Kidney epithelial cell (primary cell): ENCODE data around the gene GFRA1. TPM values are rescaled to one million over a fixed set of nuclear protein-coding genes. Genes with fewer than 3 reads are reported as not detected.

ENCODE experiments used
- DNase-seq: peaks from one replicate; pipeline ENCODE4 v3.0.0-alpha.2; 2010; ENCODE audit warnings: low read depth
- H3K27me3 ChIP-seq: 2 replicates; pipeline ENCODE4 v1.6.0; 2011; ENCODE audit warnings: low read length; ENCODE audit not compliant: control insufficient read depth, insufficient read depth
- H3K36me3 ChIP-seq: 2 replicates; pipeline ENCODE4 v1.5.1; 2011; ENCODE audit warnings: low read length; ENCODE audit not compliant: control insufficient read depth, insufficient read depth
- H3K4me3 ChIP-seq: 2 replicates; pipeline ENCODE4 v1.5.1; 2011; ENCODE audit warnings: low read depth, mild to moderate bottlenecking, control low read depth, low read length
- CTCF ChIP-seq: IDR thresholded peaks from 2 replicates; pipeline ENCODE4 v1.5.1; 2011; ENCODE audit warnings: mild to moderate bottlenecking, moderate library complexity, low read length, control low read depth, inconsistent platforms; ENCODE audit not compliant: insufficient read depth, poor library complexity, severe bottlenecking
- total RNA-seq: library from RNA; depleted of rRNA; stranded (reverse); fragments of >200 nt; gene quantifications from 2 replicates; pipeline ENCODE4 v1.2.3, GENCODE V29; 2015

The GFRA1 gene
- total RNA-seq, 1 donor from 2014 or later = 1.6 TPM

GRCh38 chr10:116067825-116068224, 205.2 kb downstream of the GFRA1 start:
- H3K4me3 ChIP-seq = no peak overlapping the region
- no peaks in the 10 kb centered on the region for H3K27me3 ChIP-seq
- no peak for DNase-seq
- H3K36me3 ChIP-seq = no peaks in the 10 kb centered on the region
- TF ChIP-seq CTCF = no peak

GRCh38 chr10:116063107-116063506, 209.9 kb downstream of the GFRA1 start:
- no peak for DNase-seq
- Histone ChIP-seq H3K27me3 (no peaks in the 10 kb centered on the region), H3K4me3 (no peak overlapping the region), H3K36me3 (peaks cover 1% of the 10 kb centered on the region)
- no peak for TF ChIP-seq CTCF

- H3K36me3 ChIP-seq = peaks cover 1% of the 10 kb centered on the region
- TF ChIP-seq CTCF = no peak
- no peak overlapping the region for H3K4me3 ChIP-seq
- DNase-seq = no peak
- H3K27me3 ChIP-seq = no peaks in the 10 kb centered on the region
Measured at GRCh38 chr10:116060864-116061263, 212.1 kb downstream of the GFRA1 start.

- H3K27me3 ChIP-seq = no peaks in the 10 kb centered on the region
- H3K36me3 ChIP-seq = peaks cover 1% of the 10 kb centered on the region
- TF ChIP-seq CTCF = no peak
- H3K4me3 ChIP-seq = no peak overlapping the region
- no peak for DNase-seq
Measured at GRCh38 chr10:116059320-116059719, 213.7 kb downstream of the GFRA1 start.

- Histone ChIP-seq H3K27me3 (no peaks in the 10 kb centered on the region), H3K4me3 (no peak overlapping the region), H3K36me3 (peaks cover 1% of the 10 kb centered on the region)
- no peak for DNase-seq
- no peak for TF ChIP-seq CTCF
Measured at GRCh38 chr10:116056445-116057293, 216.3 kb downstream of the GFRA1 start.

GRCh38 chr10:116055917-116056252, 217.1 kb downstream of the GFRA1 start:
- no peak for DNase-seq
- Histone ChIP-seq H3K27me3 (no peaks in the 10 kb centered on the region), H3K4me3 (no peak overlapping the region), H3K36me3 (peaks cover 1% of the 10 kb centered on the region)
- TF ChIP-seq CTCF = no peak
